Sigmoid colon (tissue), 4 donors: ENCODE results near the gene SLC41A1.

Experiments used
- CTCF ChIP-seq, 4 experiments: fragments of 450-650 bp in 3 of 4; fragments of 200-600 bp in 1 of 4; IDR thresholded peaks; one replicate each; pipeline ENCODE4 v1.5.1; 2016 to 2019; ENCODE audit warnings: antibody characterized with exemption in 4 of 4, mild to moderate bottlenecking in 3 of 4, moderate library complexity in 2 of 4
- POLR2AphosphoS5 ChIP-seq, 4 donors: sonication (generic); formaldehyde crosslinking; IDR thresholded peaks; one replicate each; pipeline ENCODE4 v1.6.1; 2017; ENCODE audit warnings: antibody characterized with exemption in 4 of 4

- TF ChIP-seq CTCF (IDR thresholded peaks at IDR 0.05), result no peak
- no peak for TF ChIP-seq POLR2AphosphoS5 (IDR thresholded peaks at IDR 0.05)
Observed at GRCh38 chr1:205817988-205818387, 5.0 kb upstream of the SLC41A1 start.
